ENCODE results near the gene CNR2.

DNA sequence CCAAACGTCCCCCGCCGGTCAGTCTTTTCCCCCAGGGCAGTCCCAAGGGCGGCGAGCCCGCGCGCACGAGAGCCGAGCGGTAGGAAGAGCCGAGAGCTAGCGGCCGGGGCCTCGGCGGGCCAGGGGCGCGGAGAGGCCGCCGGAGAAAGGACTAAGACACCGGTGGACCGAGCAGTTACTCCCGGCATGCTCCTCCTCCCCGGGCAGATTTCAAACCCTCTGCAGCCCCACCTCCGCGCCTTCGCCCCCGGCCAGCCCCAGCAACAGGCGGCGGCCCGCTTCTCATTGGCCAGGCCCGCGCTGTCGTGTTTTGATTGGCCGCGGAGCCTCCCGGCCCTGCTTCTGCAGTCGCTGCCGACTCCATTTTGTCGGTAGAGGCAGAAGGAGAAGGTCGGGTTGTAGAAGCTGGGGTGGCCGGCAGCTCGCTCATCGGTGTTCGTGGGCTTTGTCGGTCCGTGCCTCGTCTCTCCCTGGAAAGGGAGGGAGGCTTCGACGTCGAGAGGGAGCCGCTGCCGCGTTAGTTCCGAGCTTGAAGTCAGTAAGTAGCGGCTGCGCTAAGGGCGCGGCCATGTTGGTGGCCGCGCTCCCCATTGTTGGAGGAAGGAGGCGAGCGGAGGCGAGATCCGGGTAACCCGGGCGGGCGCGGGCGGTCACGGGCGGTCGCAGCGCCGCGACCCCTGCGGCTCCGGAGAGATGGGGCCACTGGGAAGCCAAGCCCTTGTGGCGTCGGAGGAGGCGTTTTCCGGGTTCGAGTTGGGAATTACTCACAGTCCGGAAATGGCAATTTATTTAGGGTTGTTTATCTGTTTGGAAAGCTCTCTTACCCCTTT is 46.5 kb upstream of the CNR2 start, which contains the start of gene PNRC2:
- TF ChIP-seq, protein P1, sequence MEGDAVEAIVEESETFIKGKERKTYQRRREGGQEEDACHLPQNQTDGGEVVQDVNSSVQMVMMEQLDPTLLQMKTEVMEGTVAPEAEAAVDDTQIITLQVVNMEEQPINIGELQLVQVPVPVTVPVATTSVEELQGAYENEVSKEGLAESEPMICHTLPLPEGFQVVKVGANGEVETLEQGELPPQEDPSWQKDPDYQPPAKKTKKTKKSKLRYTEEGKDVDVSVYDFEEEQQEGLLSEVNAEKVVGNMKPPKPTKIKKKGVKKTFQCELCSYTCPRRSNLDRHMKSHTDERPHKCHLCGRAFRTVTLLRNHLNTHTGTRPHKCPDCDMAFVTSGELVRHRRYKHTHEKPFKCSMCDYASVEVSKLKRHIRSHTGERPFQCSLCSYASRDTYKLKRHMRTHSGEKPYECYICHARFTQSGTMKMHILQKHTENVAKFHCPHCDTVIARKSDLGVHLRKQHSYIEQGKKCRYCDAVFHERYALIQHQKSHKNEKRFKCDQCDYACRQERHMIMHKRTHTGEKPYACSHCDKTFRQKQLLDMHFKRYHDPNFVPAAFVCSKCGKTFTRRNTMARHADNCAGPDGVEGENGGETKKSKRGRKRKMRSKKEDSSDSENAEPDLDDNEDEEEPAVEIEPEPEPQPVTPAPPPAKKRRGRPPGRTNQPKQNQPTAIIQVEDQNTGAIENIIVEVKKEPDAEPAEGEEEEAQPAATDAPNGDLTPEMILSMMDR (IDR thresholded peaks at IDR 0.05 in 8 of 11, conservative IDR thresholded peaks at IDR 0.05 in 3 of 11), result peak in 4 of 11 experiments; percentile 16 to 43 (median 32)
- TF ChIP-seq POLR2A (IDR thresholded peaks at IDR 0.05) (peak in 2 of 3 donors; percentile 77 to 80), POLR2AphosphoS5 (IDR thresholded peaks at IDR 0.05) (peak; percentile 97 to 99 (median 98))
